Cardiac fibroblast (primary cell): Measurements from ENCODE around the gene NME7.

Experiments used
- DNase-seq, 2 donors: peaks; one replicate each; pipeline versions ENCODE4 v3.0.0 to v3.0.0-alpha.2; 2010; ENCODE audit warnings: low read depth in 2 of 2
- H3K4me3 ChIP-seq, 2 donors: replicated peaks in 1 of 2; 1 replicate in 1 of 2; 2 replicates in 1 of 2; pipeline ENCODE4 v1.5.1; 2011; ENCODE audit warnings: low read depth in 2 of 2, low read length in 2 of 2, mild to moderate bottlenecking in 2 of 2, moderate library complexity in 1 of 2
- CTCF ChIP-seq: IDR thresholded peaks from one replicate; pipeline ENCODE4 v1.5.1; 2011; ENCODE audit warnings: low read depth, mild to moderate bottlenecking, low read length, inconsistent platforms

Gene NME7

GRCh38 chr1:169363046-169363730, 4.4 kb downstream of the NME7 start:
- no peak for TF ChIP-seq CTCF

GRCh38 chr1:169361281-169361680, 6.3 kb downstream of the NME7 start:
- TF ChIP-seq CTCF: no peak
- H3K4me3 ChIP-seq: no peak overlapping the region
- DNase-seq: peak; percentile 19 to 31

More at GRCh38 chr1:169363046-169363730, 4.4 kb downstream of the NME7 start:
- H3K4me3 ChIP-seq: no peak overlapping the region
- DNase-seq: peak; percentile 84 to 95

DNA sequence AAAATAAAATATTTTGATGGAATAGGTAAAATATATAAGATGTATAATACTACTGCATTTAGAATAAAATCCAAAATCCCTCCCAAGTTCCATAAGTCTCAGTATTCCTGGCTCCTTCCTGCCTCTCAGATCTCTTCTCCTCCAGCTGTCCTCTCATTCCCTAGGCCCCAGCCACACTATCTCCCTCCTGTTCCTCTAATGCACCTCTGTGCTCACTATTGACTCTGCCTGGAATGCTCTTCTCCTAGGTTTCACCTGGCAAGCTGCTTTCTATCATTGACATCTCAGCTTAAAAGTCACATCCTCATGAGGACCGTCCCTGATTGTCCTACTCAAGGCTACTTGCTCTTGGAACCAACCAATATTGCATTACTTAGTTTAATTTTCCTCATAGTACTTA, 7.2 kb downstream of the NME7 start:
- no peak overlapping the region for H3K4me3 ChIP-seq
- DNase-seq: no peak
- no peak for TF ChIP-seq CTCF

- DNase-seq: peak; percentile 75 to 80
- TF ChIP-seq CTCF: peak; percentile 56
Measured at GRCh38 chr1:169348383-169349036, 19.1 kb downstream of the NME7 start.

DNA sequence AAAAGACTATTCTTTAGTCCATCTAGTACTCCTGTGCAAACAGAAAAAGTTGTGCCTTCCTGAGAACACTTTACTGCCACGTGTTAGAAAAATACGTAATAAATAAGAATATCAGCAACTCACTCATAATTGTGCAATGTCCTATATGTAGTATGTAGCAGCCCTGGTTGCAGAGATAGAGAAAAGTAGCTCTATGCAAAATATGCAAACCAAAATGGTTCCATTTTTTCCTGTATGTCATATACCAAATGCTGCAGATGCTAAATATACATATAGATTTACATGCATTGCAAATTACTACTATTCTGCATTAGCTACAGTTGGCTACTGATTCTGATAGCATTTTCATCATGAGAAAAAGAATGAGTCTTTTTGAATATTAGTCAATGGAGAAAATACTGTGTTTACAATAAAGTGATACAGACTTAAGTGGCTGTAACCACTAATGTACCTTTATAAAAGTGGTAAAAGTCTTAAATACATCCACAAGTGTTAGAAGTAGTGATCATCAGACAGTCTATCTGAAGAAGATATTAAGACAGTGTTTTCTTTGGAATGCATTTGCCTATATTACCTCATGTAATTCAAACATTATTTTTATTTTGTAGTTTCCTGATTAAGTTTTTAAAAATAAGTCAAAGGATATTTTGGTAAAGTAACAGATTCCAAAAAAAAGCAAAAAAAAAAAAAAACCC, 19.8 kb downstream of the NME7 start:
- DNase-seq: no peak

More at GRCh38 chr1:169348383-169349036, 19.1 kb downstream of the NME7 start:
- no peak overlapping the region for H3K4me3 ChIP-seq

More for the DNA sequence above, 19.8 kb downstream of the NME7 start:
- no peak for TF ChIP-seq CTCF
- no peak overlapping the region for H3K4me3 ChIP-seq
